GM19468 (cell line): ENCODE data around the gene KANK4.

Experiments used
- ATAC-seq: cut with Tn5 transposase; IDR thresholded peaks from one replicate; pipeline ENCODE4 v1.9.1; 2021; ENCODE audit warnings: mild to moderate bottlenecking, moderate library complexity, moderate number of reproducible peaks; ENCODE audit not compliant: unreplicated experiment; ENCODE audit errors: extremely low read depth

The KANK4 gene

DNA sequence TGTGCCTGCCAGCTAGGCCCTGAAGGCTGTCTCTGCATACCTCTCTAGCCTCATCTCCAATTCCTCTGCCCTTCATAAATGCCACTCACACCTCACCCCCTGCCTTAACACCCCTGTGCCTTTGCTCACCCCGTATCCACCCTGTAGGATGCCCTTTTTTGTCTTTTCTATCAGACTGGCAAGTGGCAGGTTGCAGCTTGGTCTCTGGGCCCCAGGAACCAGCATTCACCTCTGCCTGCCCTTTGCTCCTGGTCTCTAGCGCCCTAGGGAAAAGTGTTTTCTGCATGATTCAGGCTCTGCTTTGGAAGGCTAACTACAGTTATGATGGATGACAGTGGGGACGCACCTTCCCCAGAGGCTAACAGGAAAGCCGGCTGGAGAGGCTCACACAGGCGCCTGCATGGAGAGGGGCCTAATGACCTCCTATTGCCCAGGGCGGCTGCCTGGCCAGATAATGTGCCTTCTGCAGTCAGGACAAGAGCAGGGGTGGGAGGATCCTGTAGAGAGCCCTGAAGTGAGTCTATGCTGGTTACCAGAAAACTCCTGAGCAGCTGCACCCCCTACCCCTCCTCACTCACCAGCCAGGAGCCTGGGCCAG lies 11.2 kb downstream of the KANK4 start:
- no peak for ATAC-seq

DNA sequence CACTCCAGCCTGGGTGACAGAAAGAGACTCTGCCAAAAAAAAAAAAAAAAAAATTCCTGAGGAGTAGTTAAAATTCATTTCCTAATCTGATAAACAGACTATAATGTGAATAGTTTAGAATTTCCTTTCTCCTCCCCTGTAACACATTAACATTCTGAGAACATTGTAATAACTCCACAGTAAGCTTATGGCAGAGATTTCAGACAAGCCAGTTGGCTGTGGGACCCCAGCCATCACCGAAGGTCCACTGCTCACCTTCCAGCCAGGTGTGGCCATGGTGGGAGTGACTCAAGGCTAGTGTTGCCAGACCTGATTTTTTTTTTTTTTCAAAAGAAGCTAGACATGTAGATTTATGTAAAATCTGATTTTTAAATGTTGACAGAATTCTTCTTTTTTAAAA lies 11.8 kb downstream of the KANK4 start:
- no peak for ATAC-seq

DNA sequence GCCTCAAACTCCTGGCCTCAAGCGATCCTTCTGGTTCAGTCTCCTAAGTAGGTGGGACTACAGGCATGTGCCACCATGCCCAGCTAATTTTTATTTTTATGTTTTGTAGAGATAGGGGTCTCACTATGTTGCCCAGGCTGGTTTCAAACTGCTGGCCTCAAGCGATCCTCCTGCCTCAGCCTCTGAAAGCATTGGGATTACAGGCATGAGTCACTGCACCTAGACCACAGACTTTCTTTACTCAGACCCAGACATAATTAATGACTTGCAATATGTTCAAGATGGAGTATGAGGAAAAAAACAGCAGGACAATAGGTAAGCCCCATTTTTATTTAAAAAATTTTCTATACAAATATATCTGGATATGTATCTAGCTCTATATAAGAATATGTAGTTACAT lies 13.2 kb downstream of the KANK4 start:
- ATAC-seq: no peak

DNA sequence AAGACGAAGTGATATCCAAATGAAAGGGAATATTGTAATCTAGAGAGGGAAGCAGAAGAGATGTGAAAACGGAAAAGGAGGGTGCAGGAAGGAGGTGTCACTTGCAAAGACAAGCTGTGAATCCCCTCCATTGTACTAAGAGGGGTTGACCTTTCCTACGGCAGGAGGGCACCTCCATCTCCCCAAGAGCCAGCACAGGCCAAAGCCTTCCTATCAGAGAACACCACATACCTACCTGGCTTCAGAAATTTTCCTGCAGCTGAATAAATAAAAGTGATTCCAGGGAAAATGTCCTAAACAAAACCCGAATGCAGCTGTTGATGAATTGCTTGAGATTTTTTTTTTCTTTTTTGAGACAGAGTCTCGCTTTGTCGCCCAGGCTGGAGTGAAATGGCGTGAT lies 14.3 kb downstream of the KANK4 start:
- ATAC-seq: no peak

DNA sequence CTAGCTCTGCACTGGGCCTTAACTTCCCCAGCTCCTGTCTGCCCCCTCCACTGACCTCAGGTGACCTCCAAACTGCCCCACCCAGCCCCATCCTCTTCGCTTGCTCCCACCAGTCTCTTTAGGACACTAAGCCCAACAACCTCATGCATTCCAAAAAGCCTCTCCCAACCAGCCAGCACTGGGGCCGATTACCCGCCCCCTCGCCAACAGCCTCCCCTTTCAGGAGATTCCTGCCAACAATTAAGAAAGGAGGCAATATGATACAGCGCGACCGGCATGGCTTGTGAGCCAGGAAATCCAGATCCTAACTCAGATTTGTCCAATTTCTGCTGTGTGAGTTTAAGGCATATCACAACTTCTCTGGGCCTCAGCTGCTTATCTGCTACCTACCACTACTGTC lies 14.7 kb downstream of the KANK4 start:
- ATAC-seq: no peak

DNA sequence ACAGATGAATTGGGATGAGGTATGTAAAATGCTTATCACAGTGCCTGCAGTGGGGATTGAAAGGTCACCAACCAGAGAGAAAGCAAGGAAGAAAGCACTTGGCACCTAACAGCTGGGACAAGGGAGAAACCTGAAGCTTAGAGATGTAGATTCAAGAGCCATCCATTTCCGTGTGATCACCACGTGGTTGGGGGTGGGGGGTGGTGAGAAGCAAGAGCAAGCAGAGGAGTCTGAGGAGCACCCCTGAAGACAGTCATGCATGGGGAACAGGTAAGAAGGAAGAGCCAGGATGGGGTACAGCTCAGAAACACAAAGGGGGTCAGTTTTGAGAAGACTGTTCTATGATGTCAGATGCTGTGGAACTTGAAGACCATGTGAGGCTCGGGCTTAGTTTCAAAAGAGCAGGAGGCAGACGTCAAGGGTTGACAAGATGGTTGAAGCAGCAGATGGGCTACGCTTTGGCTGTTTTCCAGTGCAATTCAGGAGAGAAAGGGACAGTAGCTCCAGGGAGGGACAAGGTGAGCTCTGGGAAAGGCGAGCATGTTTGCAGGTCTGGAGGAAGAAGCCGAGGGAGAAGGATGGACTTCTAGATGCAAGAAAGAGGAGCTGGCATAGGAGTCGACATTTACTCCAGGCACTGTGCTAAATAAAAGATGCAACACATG lies 17.4 kb downstream of the KANK4 start:
- ATAC-seq: no peak

DNA sequence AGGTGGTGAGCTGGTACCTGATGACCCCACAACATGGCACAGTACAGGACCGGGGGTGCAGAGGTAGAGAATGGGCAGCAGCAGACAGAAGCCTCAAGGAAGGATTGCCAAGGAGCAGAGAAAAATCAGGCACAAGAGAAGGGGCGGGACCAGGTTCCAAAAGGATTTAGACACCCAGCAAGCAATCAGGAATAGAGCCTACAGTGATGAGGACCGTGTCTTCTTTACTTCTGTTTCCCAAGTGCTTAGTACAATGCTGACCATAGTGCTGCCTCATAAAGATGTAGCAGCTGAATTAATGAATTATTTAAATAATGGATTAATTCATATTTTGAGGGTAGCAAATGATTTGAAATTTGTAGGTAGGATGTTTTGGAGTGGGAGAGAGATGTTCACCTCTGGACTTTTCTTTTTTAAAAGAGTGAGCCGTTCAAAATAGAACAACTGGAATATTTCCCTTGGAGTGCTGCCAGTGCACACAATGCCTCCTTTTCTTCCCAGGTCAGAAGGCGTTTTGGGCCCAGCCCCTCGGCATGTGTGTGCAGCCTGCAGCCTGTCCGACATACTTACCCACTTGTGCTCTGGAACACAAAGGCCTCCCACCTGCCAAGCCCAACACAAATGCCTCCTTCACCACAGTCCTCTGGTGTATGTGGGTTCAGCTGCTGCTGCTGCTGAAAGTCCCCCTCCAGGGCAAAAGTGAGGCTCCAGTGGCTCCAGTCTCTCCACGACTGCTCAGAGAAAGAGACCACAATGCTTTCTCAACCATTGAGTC lies 19.6 kb downstream of the KANK4 start:
- no peak for ATAC-seq

DNA sequence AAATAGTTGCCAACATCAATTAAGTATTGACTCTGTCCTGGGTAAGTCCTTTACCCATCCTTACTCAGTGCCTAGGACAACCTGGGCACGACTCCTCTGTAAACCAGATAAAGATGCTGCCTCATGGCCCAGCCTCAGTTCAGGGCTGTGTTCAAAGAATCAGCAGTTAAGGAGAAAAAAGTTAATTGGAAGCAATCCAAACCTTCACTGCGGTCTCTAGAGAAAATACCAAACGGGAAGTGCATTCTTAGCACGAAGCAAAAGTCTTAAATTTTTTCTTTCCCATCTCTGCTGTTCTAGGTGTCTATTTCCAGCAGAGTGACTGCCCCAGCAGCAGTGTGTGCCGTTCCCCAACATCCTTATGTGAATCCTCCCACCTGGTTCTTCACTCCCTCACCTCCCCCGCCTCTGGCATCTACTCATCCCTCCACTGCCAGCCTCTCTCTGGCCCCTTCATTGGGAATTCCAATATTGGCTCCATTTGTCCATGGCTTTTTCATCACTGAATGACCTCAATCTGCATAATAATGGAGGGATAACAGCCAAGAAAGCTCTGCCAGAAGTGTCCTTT lies 23.2 kb downstream of the KANK4 start:
- ATAC-seq: peak; percentile 31

DNA sequence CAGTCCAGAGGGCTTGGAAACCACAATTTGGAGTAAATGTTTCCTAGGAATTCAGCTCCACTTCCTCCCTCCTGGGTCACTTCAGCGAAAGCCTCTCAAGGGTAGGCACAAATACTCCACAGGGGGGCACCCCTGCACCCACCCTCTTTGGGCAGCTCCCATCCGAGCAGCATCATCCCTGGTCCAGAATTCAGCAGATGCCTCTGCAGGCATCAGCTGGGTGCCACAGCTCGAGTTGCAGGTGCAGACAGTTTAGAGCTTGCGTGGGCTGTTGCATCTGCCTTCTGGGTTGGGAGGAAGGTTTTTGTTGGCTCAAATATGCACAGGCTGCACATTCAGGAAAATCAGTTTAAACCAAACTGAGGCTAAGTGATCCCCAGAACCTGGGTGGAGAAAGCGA lies 25.0 kb downstream of the KANK4 start:
- ATAC-seq: no peak

DNA sequence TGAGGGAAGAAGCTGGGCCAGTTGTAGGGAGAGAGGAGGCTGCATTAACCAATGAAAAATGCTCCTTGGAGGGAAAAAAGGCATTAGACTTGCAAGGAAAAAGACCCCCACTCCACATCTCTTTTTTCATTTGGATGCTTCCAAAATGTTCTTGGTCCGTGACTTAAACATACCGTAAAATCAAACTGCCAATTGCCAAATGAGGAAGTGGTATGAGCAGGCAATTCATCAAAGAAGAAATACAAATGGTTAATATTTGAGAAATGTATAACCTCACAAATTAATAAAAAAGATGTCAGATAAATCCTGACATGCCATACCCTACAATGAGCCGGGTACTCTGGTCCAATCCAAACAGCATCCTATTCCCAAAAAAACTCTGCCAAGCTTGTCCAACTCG lies 30.6 kb downstream of the KANK4 start:
- ATAC-seq: no peak

DNA sequence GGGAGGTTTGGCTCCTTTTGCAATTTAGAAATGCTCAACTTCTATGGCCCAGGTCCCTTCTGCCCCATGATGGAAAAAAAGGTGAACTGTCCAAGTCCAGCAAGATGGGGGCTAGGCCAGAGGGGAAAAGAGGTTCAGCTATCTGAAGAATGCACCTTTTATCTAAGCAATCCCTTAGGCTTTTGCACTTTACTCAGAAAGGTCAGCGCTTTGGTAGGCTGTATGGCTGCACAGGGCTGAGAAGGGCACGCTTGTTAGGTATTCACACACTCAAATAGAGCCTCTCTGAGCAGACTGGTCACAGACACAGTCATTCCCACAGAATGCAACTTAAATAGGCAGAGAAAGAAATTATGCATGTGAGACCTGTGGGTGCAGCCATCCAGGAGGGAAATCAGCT lies 31.0 kb downstream of the KANK4 start:
- ATAC-seq: no peak

DNA sequence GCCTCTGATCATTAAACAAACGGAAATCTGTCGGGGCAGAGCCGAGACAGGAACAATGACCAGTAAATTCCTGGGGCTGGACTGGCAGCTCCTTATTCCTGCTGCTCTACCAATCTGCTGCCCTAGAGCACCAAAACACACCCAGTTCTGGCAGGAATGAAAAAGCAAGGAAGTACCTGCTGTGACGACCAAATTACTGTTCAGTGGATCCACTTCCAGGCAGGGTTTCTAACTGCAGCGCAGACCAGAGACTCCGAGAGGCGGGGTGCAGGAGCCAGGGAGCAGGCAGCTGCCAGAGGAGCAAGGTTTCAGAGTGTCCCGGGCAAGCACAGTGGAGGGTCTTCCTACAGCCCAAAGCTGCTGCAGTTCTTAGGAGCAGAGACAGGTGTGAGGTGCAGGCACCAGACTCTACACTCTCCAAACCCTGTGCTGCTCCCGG lies 32.4 kb downstream of the KANK4 start:
- ATAC-seq: no peak

DNA sequence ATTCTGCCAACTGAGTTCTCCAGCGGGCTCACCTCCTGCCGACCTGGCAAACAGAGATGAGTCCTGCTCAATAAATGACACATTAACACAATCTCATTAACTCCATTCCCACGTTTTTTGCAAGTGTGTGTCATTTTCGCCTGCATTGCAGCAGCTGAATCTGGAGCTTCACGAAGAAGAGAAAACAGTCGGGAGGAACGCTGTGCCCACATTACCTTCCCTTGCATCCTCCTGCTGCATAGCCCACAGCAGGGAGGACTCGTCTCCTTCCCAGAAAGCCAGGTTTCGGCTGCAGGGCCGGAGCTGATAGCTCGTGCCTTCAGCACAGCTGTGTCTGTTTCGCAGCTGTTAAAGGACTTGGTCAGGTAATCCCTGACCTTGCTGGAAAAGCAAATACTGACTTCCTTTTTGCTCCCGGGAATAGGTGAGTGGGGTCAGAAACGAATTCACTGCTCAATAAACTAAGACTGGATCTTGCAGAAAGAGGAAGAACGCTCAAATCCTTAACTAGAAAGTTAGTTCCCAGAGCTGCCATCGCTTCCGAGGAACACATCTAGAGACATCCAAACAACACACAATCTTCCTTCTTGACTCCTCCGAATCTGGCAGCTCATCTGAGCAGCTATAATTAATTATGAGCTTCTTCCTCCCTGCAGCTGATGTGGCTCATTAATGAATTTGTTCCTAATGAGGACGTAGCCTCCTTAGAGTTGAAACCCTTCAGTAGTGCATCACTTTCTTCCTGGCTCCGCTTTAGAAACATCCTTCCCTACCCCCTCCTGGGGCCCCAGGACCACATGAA lies 33.0 kb downstream of the KANK4 start:
- ATAC-seq: no peak

DNA sequence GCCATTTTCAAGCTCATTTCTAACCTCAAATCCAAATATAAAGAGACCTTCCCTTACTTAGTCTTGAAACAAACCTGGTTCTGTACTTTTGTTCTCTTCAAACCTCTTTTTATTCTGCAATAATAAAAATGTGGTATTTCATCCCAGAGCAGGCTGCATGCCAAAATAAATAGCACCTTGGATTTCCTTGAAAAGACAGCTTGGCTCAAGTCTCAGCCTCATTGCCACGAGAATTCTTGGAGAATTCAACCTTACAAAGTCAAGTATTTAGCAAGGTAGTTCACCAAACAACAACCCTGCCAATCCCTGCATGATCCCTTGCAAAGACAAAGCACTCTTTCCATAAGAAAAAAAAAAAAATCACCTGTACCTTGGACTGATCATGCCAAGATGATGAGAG lies 33.8 kb downstream of the KANK4 start:
- no peak for ATAC-seq

DNA sequence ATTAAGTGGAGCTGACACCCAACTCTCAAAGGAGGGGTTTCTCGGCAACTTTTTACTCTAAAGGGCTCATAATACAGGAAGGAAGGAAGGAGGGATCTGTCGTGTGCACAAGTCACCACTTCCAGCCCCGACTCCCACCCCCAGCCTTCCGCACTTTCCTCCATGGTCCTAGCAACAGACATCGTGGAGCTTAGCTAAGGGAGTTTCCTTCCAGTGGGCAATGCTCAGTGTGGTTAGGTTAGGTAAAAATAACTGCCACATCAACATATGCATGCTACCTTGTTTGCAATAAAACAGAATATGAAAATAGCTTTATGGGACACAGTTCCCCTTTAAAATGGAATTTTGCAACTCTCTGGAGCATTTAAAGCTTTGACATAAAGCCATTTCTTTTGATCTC lies 35.2 kb downstream of the KANK4 start:
- no peak for ATAC-seq

DNA sequence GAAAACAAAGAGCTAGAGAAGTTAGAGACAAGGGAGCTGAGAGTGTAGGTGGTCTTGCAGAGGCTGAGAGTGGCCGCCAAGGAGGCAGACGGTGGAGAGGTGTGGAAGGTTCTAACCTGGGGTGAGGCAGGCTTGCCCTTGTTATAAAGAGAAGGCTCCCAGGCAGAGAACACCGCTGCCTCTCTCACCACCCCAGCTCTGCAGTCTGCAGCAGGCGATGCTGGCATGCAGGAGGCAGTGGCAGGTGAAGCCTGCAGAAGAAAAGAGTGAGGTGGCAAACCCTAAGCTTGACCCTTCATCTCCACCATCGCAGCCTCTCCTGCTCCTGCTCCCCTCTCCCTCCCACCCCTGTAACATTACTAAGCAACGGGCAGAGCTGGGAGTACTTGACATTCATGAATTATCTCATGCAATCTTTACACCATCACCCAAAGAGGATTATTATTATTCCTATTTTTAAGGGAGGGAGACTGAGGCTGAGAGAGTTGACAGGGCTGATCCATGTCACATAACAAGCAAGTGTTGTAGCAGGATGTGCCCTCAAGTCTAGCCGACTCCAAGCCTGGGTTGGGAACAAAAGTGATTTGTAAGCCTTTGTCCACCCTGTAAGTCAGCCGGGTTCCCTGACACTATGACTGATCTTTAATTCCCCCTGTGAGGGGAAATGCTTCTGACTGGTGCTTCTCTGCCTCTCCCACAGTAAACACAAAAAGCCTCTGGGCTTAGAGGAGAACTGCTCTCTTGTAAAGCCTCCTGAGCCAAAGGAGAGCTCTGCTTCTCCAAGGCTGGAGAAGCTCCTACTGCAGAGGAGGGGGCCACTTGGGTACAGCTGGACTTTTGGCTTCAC lies 36.1 kb downstream of the KANK4 start:
- ATAC-seq: no peak

DNA sequence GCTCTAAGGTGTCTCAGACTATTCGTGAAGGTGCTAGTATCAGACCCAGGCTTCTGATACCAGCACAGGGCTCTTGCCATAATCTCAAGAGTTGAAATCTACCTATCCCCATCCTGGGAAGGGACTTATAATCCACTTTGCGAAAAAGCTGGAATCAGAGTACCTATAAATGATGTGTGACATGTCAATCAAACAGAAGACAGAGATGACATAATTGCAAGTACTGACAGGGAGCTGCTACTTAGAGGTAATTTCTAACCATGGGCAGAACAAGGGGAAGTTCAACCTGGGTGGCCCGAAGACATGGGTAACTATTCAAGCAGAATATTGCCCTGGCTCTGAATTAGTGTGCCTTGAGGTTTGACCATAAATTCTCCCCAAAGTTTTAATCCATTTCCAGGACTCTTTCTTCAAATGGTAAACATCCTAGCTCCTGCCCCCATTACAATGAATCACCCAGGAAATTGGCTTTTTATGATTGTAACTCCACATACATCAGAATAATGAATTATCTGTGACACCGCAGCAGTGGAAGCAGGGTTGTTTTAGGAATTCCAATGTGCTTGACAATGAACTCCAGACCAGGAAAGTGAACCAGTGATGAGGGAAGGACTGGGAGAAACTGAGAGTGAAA lies 37.2 kb downstream of the KANK4 start:
- no peak for ATAC-seq

DNA sequence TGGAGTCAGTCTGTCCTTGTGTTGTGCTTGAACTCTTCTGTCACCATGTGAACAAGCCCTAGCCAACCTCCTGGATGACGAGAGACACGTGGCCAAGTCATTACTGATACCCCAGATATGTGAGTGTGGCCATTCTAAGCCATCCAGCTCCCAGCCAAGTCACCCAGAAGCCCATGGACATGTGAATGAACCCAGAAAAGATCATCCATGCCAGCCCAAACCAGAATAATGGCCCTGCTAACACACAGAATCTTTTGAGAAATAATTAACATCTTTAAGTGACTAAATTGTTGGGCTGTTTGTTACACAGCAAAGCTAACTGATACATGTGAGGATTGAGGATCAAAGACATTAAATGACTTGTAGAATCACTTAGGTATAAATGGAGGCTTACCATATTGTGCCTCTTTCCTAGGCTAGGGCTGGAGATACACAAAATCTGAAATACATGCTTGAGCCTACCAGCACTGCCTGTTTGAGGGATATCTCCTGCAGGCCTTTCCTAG lies 38.2 kb downstream of the KANK4 start:
- ATAC-seq: no peak

DNA sequence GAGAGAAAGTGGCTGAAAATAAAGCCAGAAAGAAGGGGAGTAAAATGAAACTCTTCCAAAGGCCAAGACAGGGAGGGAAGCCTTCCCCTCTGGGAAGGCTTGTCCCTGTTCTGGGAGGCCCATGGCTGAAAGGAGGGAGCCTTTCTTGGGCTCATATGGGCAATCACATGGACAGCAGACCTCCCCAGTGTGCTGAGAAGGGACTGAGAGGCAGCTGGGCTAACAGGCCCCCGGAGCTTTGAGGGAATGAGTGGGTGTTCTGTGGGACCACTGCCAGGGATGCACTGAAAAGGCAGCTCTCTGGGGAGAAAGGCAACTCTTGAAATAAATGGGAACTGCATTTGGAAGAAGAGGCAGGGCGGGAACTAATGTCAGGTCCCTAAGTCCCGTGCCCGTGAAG lies 39.1 kb downstream of the KANK4 start:
- no peak for ATAC-seq
